ENCODE measurements around the gene GHRHR. TPM values are rescaled to one million over a fixed set of nuclear protein-coding genes. Genes with fewer than 3 reads are reported as not detected.

Gene GHRHR
- total and polyA plus RNA-seq, 9 donors, result not detected

DNA sequence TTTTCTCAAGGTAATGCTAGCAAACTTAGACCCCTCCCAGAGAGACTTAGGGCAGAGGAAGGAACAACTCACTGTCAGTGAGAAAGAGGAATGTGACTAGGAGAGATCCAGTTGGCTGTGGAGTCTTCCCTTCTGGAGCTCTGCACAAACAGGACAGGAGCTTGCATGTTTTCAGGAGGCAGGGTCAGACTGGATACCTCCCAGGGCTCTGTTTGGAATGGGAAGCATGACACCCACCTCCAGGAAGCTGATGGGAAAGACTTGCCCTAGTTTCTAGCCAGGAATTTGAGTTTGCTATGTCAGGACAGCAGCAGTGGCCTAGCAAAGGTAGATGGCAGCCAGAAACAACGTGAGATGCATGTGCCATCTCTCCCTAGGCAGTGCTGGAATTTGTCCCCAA, 40.6 kb downstream of the GHRHR start:
- 26 to 40% (median 36%) methylated on average over 1 of the region's 1 CpG for WGBS, 3 donors
- Histone ChIP-seq H3K36me3 (no peaks in the 10 kb centered on the region), H3K4me1 (ENCODE audit: insufficient read depth) (no peaks in the 10 kb centered on the region), H3K4me3 (no peak overlapping the region), H3K9me3 (no peaks in the 10 kb centered on the region), H3K27ac (no peak overlapping the region), H3K27me3 (no peaks in the 10 kb centered on the region)
- DNase-seq, result no peak
- intact Hi-C loops (cut with DNase I), result no loop called here
- TF ChIP-seq, protein P1, sequence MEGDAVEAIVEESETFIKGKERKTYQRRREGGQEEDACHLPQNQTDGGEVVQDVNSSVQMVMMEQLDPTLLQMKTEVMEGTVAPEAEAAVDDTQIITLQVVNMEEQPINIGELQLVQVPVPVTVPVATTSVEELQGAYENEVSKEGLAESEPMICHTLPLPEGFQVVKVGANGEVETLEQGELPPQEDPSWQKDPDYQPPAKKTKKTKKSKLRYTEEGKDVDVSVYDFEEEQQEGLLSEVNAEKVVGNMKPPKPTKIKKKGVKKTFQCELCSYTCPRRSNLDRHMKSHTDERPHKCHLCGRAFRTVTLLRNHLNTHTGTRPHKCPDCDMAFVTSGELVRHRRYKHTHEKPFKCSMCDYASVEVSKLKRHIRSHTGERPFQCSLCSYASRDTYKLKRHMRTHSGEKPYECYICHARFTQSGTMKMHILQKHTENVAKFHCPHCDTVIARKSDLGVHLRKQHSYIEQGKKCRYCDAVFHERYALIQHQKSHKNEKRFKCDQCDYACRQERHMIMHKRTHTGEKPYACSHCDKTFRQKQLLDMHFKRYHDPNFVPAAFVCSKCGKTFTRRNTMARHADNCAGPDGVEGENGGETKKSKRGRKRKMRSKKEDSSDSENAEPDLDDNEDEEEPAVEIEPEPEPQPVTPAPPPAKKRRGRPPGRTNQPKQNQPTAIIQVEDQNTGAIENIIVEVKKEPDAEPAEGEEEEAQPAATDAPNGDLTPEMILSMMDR (IDR thresholded peaks at IDR 0.05), result no peak
- TF ChIP-seq EP300 (IDR thresholded peaks at IDR 0.05) (no peak), POLR2A (IDR thresholded peaks at IDR 0.05) (no peak)

DNA sequence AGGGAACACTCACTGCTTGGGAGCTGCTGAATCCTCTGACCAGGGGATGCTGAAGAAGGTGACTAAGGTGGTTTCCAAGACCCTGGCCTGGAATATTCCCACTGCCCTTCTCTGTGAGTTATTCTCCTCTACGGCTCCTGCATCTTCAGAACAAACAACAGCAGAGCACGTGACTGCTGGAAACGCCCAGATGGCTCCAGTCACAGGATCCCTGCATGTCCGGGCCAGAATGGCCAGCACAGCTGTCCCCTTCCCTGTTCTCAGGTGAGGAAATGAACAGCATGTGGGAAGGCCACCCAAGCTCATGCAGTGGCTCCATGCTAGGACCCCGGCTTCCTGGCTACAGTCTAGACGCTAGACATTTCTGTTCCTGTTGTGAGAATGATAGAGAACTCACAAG, 43.1 kb downstream of the GHRHR start:
- H3K4me3 ChIP-seq, result no peak overlapping the region
- no peak for DNase-seq

DNA sequence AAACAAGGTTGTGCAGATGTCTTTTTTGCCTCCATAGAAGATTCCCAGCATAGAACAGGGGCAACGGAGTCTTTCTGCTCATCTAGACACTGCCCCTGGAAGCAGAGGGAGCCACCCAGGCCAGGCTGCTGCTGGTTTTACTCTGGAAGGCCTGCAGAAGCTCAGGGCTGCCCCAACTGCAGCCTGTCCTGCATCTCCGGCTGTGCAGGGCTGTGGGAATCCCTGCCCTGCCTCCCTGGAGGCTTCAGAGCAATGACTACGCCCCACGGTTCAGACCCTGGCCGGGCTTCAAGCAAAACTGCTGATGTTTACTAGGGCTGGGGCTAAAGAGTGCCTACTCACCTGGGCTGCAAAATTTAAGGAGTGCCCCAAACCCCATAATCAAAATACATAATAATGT, 43.9 kb downstream of the GHRHR start:
- Histone ChIP-seq H3K27me3 (no peaks in the 10 kb centered on the region), H3K27ac (no peak overlapping the region), H3K4me3 (no peak overlapping the region), H3K4me1 (ENCODE audit: insufficient read depth) (no peaks in the 10 kb centered on the region), H3K36me3 (no peaks in the 10 kb centered on the region), H3K9me3 (no peaks in the 10 kb centered on the region)
- 57 to 67% (median 61%) methylated on average over 5 of the region's 5 CpGs for WGBS, 3 donors
- intact Hi-C loops (cut with DNase I), result no loop called here
- DNase-seq, result no peak
- TF ChIP-seq EP300 (IDR thresholded peaks at IDR 0.05) (no peak), POLR2A (IDR thresholded peaks at IDR 0.05) (no peak)
- TF ChIP-seq, protein P1 (IDR thresholded peaks at IDR 0.05), result no peak

More for the DNA sequence above, 43.1 kb downstream of the GHRHR start:
- no peaks in the 10 kb centered on the region for H3K27me3 ChIP-seq
- H3K9me3 ChIP-seq, result no peaks in the 10 kb centered on the region
- TF ChIP-seq, protein P1 (IDR thresholded peaks at IDR 0.05), result no peak
- no peak for TF ChIP-seq POLR2A (IDR thresholded peaks at IDR 0.05)
- TF ChIP-seq EP300 (IDR thresholded peaks at IDR 0.05), result no peak
- H3K27ac ChIP-seq, result no peak overlapping the region
- no peaks in the 10 kb centered on the region for H3K36me3 ChIP-seq
- 63 to 77% (median 73%) methylated on average over 6 of the region's 6 CpGs for WGBS, 3 donors
- no peaks in the 10 kb centered on the region for H3K4me1 ChIP-seq (ENCODE audit: insufficient read depth)
- intact Hi-C loops (cut with DNase I), result no loop called here

DNA sequence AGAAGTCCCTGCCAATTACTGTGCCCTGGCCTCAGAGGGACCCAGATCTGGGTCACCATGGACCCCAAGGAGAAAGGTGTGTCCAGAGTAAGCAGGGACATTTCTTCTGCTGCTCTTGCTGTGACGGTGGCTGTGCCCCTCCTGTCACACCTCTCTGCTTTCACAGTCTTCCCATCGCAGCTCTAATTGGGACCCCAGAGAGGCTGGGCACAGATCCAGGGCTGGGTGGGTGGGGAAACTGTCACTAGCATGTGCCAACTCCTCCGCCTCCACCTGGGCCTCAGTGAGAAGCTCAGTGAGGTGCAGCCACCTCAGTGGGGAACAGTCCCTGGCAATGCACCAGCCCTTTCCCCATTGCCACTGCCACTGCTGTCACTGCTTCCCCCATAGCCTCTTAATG, 51.1 kb downstream of the GHRHR start:
- Histone ChIP-seq H3K4me1 (ENCODE audit: insufficient read depth) (no peaks in the 10 kb centered on the region), H3K4me3 (no peak overlapping the region), H3K27ac (no peak overlapping the region), H3K36me3 (no peaks in the 10 kb centered on the region), H3K9me3 (no peaks in the 10 kb centered on the region), H3K27me3 (no peaks in the 10 kb centered on the region)
- WGBS, 3 donors, result 68 to 85% (median 70%) methylated on average over 3 of the region's 3 CpGs
- DNase-seq, result no peak
- TF ChIP-seq, protein P1 (IDR thresholded peaks at IDR 0.05), result no peak
- TF ChIP-seq POLR2A (IDR thresholded peaks at IDR 0.05) (no peak), EP300 (IDR thresholded peaks at IDR 0.05) (no peak)
- intact Hi-C loops (cut with DNase I), result no loop called here
